Neuronal stem cell (in vitro differentiated cells): Measurements from ENCODE around the gene DDX42. TPM values are rescaled to one million over a fixed set of nuclear protein-coding genes. Genes with fewer than 3 reads are reported as not detected.
A peak's percentile ranks its signal among the peaks of the same experiment; 100 is the strongest.

ENCODE experiments used
- DNase-seq: peaks from one replicate; pipeline ENCODE4 v3.0.0-alpha.2; 2013; ENCODE audit warnings: low spot score
- H2AFZ ChIP-seq: one replicate; pipeline ENCODE4 v1.6.1; 2013; ENCODE audit warnings: mild to moderate bottlenecking, low read length, inconsistent platforms
- H2AK5ac ChIP-seq: 2 replicates; pipeline ENCODE4 v1.6.1; 2013; ENCODE audit warnings: low read depth, mild to moderate bottlenecking, inconsistent platforms, low read length, moderate library complexity, mixed read lengths
- H2BK120ac ChIP-seq: 2 replicates; pipeline ENCODE4 v1.6.1; 2013; ENCODE audit warnings: low read depth, mild to moderate bottlenecking, inconsistent platforms, low read length, moderate library complexity, mixed read lengths
- H2BK12ac ChIP-seq: one replicate; pipeline ENCODE4 v1.6.1; 2013; ENCODE audit warnings: low read length, inconsistent platforms
- H2BK15ac ChIP-seq: 2 replicates; pipeline ENCODE4 v1.6.1; 2013; ENCODE audit warnings: mild to moderate bottlenecking, low read length, inconsistent platforms, mixed read lengths
- H2BK5ac ChIP-seq: one replicate; pipeline ENCODE4 v1.6.1; 2013; ENCODE audit warnings: inconsistent platforms, mild to moderate bottlenecking, low read length, moderate library complexity
- H3K14ac ChIP-seq: one replicate; pipeline ENCODE4 v1.6.1; 2013; ENCODE audit warnings: low read length, inconsistent platforms
- H3K18ac ChIP-seq: 2 replicates; pipeline ENCODE4 v1.6.1; 2013; ENCODE audit warnings: low read length, inconsistent platforms
- H3K23ac ChIP-seq: 2 replicates; pipeline ENCODE4 v1.6.1; 2013; ENCODE audit warnings: low read depth, mild to moderate bottlenecking, mixed read lengths, low read length, inconsistent platforms; ENCODE audit not compliant: poor library complexity
- H3K27ac ChIP-seq: replicated peaks from 3 replicates; pipeline ENCODE4 v1.5.1; 2013; ENCODE audit warnings: low read length, inconsistent platforms
- H3K27me3 ChIP-seq, 3 experiments: 2 replicates each; pipeline ENCODE4 v1.6.1; 2013; ENCODE audit warnings: low read length in 3 of 3, mild to moderate bottlenecking in 2 of 3, inconsistent platforms in 1 of 3, low read depth in 1 of 3, mixed read lengths in 1 of 3, moderate library complexity in 1 of 3; ENCODE audit not compliant: control insufficient read depth in 3 of 3, insufficient read depth in 3 of 3
- H3K36me3 ChIP-seq, 2 donors: replicated peaks in 1 of 2; 2 replicates each; pipeline ENCODE4 v1.6.1; 2013; ENCODE audit warnings: low read length in 2 of 2; ENCODE audit not compliant: control insufficient read depth in 2 of 2, insufficient read depth in 2 of 2
- H3K4ac ChIP-seq: 2 replicates; pipeline ENCODE4 v1.6.1; 2013; ENCODE audit warnings: inconsistent platforms, mild to moderate bottlenecking, low read length, moderate library complexity
- H3K4me1 ChIP-seq, 2 donors: 1 replicate in 1 of 2; 2 replicates in 1 of 2; pipeline ENCODE4 v1.6.1; 2013; ENCODE audit warnings: low read length in 2 of 2, low read depth in 1 of 2; ENCODE audit not compliant: control insufficient read depth in 2 of 2, insufficient read depth in 1 of 2
- H3K4me2 ChIP-seq: one replicate; pipeline ENCODE4 v1.6.1; 2013; ENCODE audit warnings: mild to moderate bottlenecking, low read length, inconsistent platforms; ENCODE audit not compliant: insufficient read depth, poor library complexity, severe bottlenecking
- H3K4me3 ChIP-seq, 2 donors: 2 replicates each; pipeline ENCODE4 v1.5.1; 2013; ENCODE audit warnings: low read length in 2 of 2, mild to moderate bottlenecking in 2 of 2, inconsistent platforms in 1 of 2, moderate library complexity in 1 of 2
- H3K79me1 ChIP-seq: one replicate; pipeline ENCODE4 v1.6.1; 2013; ENCODE audit warnings: low read depth, mild to moderate bottlenecking, inconsistent platforms, low read length, moderate library complexity
- H3K9ac ChIP-seq: one replicate; pipeline ENCODE4 v1.6.1; 2013; ENCODE audit warnings: mild to moderate bottlenecking, low read depth, low read length, inconsistent platforms; ENCODE audit not compliant: poor library complexity
- H3K9me3 ChIP-seq, 2 donors: replicated peaks in 1 of 2; 2 replicates each; pipeline versions ENCODE3 to v1.6.1; 2013; ENCODE audit warnings: low read length in 2 of 2, mild to moderate bottlenecking in 2 of 2, inconsistent platforms in 1 of 2, low read depth in 1 of 2, mixed read lengths in 1 of 2, moderate library complexity in 1 of 2; ENCODE audit not compliant: control insufficient read depth in 2 of 2, insufficient read depth in 1 of 2
- H4K8ac ChIP-seq: one replicate; pipeline ENCODE4 v1.6.1; 2013; ENCODE audit warnings: low read depth, mild to moderate bottlenecking, inconsistent platforms, low read length, moderate library complexity
- H4K91ac ChIP-seq: one replicate; pipeline ENCODE4 v1.6.1; 2013; ENCODE audit warnings: low read length, low read depth, mild to moderate bottlenecking, inconsistent platforms; ENCODE audit not compliant: poor library complexity
- WGBS, 2 donors: extraction: QIAGEN DNeasy Blood & Tissue Kit; methylation state at CpG; one replicate each; pipeline ENCODE4 v1.1.7; 2013; ENCODE audit warnings: missing lambda C conversion rate in 2 of 2, mixed read lengths in 1 of 2; ENCODE audit not compliant: insufficient read length in 2 of 2, insufficient replicate concordance in 1 of 2; ENCODE audit errors: extremely low coverage in 2 of 2; 5-methylcytosine and 5-hydroxymethylcytosine counted together
- polyA plus RNA-seq, 2 experiments: library from polyadenylated mRNA; stranded (reverse); fragments of 200-250 nt; gene quantifications; one replicate each; pipeline ENCODE4 v1.2.3, GENCODE V29; 2013

Gene DDX42, protein sequence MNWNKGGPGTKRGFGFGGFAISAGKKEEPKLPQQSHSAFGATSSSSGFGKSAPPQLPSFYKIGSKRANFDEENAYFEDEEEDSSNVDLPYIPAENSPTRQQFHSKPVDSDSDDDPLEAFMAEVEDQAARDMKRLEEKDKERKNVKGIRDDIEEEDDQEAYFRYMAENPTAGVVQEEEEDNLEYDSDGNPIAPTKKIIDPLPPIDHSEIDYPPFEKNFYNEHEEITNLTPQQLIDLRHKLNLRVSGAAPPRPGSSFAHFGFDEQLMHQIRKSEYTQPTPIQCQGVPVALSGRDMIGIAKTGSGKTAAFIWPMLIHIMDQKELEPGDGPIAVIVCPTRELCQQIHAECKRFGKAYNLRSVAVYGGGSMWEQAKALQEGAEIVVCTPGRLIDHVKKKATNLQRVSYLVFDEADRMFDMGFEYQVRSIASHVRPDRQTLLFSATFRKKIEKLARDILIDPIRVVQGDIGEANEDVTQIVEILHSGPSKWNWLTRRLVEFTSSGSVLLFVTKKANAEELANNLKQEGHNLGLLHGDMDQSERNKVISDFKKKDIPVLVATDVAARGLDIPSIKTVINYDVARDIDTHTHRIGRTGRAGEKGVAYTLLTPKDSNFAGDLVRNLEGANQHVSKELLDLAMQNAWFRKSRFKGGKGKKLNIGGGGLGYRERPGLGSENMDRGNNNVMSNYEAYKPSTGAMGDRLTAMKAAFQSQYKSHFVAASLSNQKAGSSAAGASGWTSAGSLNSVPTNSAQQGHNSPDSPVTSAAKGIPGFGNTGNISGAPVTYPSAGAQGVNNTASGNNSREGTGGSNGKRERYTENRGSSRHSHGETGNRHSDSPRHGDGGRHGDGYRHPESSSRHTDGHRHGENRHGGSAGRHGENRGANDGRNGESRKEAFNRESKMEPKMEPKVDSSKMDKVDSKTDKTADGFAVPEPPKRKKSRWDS
- polyA plus RNA-seq (2013, experiment 1 of 2), result 57.5 TPM
- 61.0 TPM for polyA plus RNA-seq (2013, experiment 2 of 2)

DNA sequence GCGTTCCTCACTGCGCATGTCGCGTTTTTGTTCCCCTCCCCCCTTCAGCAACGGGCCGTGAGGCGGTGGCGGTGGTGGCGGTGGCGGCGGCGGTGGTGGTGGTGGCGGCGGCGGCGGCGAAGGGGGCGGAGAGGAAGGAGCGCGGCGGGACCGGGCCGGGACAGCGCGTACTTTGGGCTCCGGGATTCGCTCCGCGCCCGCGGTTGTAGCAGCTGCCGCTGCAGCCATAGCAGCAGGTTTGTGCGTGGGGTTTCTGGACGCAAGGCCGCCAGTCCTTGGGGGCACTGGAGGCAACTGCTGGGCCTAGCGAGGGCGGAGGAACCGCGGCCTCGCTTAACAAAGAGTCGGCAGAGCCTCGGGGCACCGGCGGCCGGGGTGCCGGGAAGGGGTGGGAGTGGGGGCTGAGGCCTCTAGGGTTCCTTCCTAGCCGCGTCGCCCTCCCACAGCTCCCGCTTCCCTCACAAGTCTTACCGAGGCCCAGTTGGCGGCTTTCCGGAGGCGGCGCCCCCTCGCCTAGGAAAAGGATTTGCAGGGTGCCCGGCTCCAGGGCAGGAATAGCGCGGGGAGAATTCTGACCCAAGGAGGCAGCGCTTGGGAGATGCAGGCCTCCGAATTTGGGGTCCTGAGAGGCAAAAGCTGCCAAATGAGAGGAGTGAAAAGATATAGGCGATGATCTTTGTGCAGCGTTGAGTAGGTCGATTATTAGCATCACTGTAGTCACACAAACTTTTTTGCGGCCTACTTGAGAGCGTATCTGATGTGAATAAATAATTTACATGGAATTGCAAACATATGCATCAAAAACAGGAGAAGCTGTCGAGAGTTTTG lies at the start of gene DDX42:
Gene DDX42, plus strand, starts transcription at position 30 of the 828 bp plus-strand sequence. CDS start 12,880 bp downstream, outside the sequence.
- Histone ChIP-seq H3K4me3 (peak within 1 kb of the TSS; percentile 84 to 99), H4K91ac (peak within 1 kb of the TSS; percentile 65), H3K4me1 (peaks cover 3 to 6% of the 10 kb centered on the region in 2 donors), H2AFZ (peak within 1 kb of the TSS; percentile 85), H3K79me1 (peaks cover 5% of the 10 kb centered on the region), H4K8ac (no peak within 1 kb of the TSS), H2BK12ac (no peak within 1 kb of the TSS), H3K4ac (no peak within 1 kb of the TSS), H3K4me2 (peak within 1 kb of the TSS; percentile 75), H3K9ac (peak within 1 kb of the TSS; percentile 93), H3K14ac (peak within 1 kb of the TSS; percentile 86), H2AK5ac (peak within 1 kb of the TSS; percentile 21), H3K27ac (peak within 1 kb of the TSS; percentile 94), H2BK5ac (peak within 1 kb of the TSS; percentile 73), H3K18ac (peak within 1 kb of the TSS; percentile 99), H3K23ac (peak within 1 kb of the TSS; percentile 92), H3K9me3 (no peaks in the 10 kb centered on the region), H2BK120ac (no peak within 1 kb of the TSS), H3K36me3 (peaks cover 6 to 43% of the 10 kb centered on the region in 2 donors), H2BK15ac (peak within 1 kb of the TSS; percentile 62), H3K27me3 (no peaks in the 10 kb centered on the region)
- no peak for DNase-seq
- WGBS, 2 donors, result no CpG with 5 or more reads among the region's 67 CpGs

DNA sequence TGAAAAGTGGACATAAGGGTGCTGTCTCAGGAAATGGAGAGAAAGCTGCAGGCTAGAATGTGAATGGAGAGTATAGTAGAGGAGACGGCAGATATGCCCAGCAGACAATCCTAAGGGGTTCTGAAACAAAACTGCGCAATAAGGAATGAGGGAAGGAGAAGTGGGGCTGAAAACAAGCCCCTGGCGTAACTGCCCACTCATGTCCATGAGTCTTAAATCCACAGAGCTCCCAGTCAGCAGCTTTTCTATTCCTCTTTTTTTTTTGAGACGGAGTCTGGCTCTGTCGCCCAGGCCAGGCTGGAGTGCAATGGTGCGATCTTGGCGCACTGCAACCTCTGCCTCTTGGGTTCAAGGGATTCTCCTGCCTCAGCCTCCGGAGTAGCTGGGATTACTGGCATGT lies 38.3 kb upstream of the DDX42 start:
- H3K4me3 ChIP-seq, result no peak overlapping the region
- H2BK15ac ChIP-seq, result no peak overlapping the region
- H3K27ac ChIP-seq, result no peak overlapping the region
- no CpG with 5 or more reads among the region's 8 CpGs for WGBS, 2 donors
- H3K18ac ChIP-seq, result no peak overlapping the region
- no peak overlapping the region for H2AK5ac ChIP-seq
- H3K4ac ChIP-seq, result no peak overlapping the region
- H3K23ac ChIP-seq, result no peak overlapping the region
- no peak overlapping the region for H2AFZ ChIP-seq
- no peak overlapping the region for H3K14ac ChIP-seq
- H3K9ac ChIP-seq, result no peak overlapping the region
- H2BK12ac ChIP-seq, result no peak overlapping the region
- peaks cover 0 to 19% of the 10 kb centered on the region in 2 donors for H3K36me3 ChIP-seq
- no peak for DNase-seq
- no peaks in the 10 kb centered on the region for H3K9me3 ChIP-seq
- H2BK120ac ChIP-seq, result no peak overlapping the region
- H3K4me2 ChIP-seq, result no peak overlapping the region
- H4K91ac ChIP-seq, result no peak overlapping the region
- H3K27me3 ChIP-seq, result no peaks in the 10 kb centered on the region
- no peak overlapping the region for H2BK5ac ChIP-seq
- no peak overlapping the region for H4K8ac ChIP-seq
- H3K4me1 ChIP-seq, result peaks cover 2 to 7% of the 10 kb centered on the region in 2 donors
- peaks cover 1% of the 10 kb centered on the region for H3K79me1 ChIP-seq

DNA sequence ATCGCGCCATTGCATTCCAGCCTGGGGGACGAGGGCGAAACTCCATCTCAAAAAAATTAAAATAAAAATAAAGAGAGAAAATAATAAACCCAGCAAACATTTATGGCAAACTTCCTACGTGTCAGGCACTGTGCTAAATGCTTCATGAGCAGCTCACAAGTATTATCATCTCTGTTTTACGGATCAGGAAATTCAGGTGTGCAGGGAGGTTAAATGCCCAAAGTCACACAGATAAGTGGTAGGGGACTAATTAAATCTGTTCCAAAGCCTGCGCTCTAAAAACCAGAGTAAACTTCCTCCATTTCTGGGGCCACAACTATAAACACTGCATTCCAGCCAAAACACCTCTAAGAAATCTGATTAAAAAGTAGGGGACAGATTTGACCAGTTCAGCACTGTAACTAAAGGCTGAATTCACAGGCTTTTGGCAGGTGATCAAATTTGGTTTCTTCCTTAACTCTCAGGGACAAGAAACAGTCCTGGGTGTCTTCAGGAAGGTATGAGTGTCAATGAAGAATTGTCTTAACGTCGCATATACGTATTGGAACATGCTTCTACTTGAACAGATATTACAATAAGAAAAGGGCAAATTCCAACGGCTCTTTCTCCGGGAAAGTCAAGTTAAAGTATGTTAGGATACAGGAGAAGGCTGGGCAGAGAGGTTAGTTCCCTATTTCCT lies 33.4 kb upstream of the DDX42 start:
- Histone ChIP-seq H3K23ac (no peak overlapping the region), H3K27me3 (no peaks in the 10 kb centered on the region), H4K8ac (no peak overlapping the region), H3K79me1 (peaks cover 3% of the 10 kb centered on the region), H2BK15ac (no peak overlapping the region), H3K18ac (no peak overlapping the region), H3K27ac (no peak overlapping the region), H3K4me1 (peaks cover 5 to 7% of the 10 kb centered on the region in 2 donors), H3K4ac (no peak overlapping the region), H3K9ac (no peak overlapping the region), H4K91ac (no peak overlapping the region), H2AK5ac (no peak overlapping the region), H2BK5ac (no peak overlapping the region), H2BK120ac (no peak overlapping the region), H2BK12ac (no peak overlapping the region), H3K4me3 (peak overlapping the region; percentile 85 to 99), H3K14ac (no peak overlapping the region), H3K9me3 (no peaks in the 10 kb centered on the region), H3K4me2 (peak overlapping the region; percentile 68), H3K36me3 (peaks cover 0 to 15% of the 10 kb centered on the region in 2 donors), H2AFZ (peak overlapping the region; percentile 99)
- no CpG with 5 or more reads among the region's 12 CpGs for WGBS, 2 donors
- no peak for DNase-seq
